Lung (tissue), 16 donors: Measurements from ENCODE around the gene ADGRA3. TPM values are rescaled to one million over a fixed set of nuclear protein-coding genes. Genes with fewer than 3 reads are reported as not detected.
A peak's percentile ranks its signal among the peaks of the same experiment; 100 is the strongest.

Experiments used
- ATAC-seq: fragments of 200-7000 bp; cut with Tn5 transposase; one replicate; pipeline ENCODE4 v1.9.1; 2020; ENCODE audit warnings: moderate number of reproducible peaks; ENCODE audit not compliant: insufficient read depth, low FRiP score
- DNase-seq, 3 donors: peaks; one replicate each; pipeline ENCODE4 v3.0.0-alpha.2; 2013 to 2017
- H3K27ac ChIP-seq, 2 donors: one replicate each; pipeline ENCODE4 v1.5.1; 2013; ENCODE audit warnings: mild to moderate bottlenecking in 2 of 2, moderate library complexity in 2 of 2, control low read depth in 1 of 2, inconsistent platforms in 1 of 2, low read depth in 1 of 2, low read length in 1 of 2
- H3K27me3 ChIP-seq, 3 donors: one replicate each; pipeline ENCODE4 v1.5.1; 2013; ENCODE audit warnings: low read length in 2 of 3; ENCODE audit not compliant: control insufficient read depth in 3 of 3, insufficient read depth in 3 of 3
- H3K36me3 ChIP-seq, 4 donors: one replicate each; pipeline ENCODE4 v1.5.1; 2013; ENCODE audit warnings: low read length in 4 of 4, mild to moderate bottlenecking in 1 of 4, moderate library complexity in 1 of 4; ENCODE audit not compliant: control insufficient read depth in 4 of 4, insufficient read depth in 4 of 4
- H3K4me1 ChIP-seq, 5 donors: one replicate each; pipeline ENCODE4 v1.5.1; 2013; ENCODE audit warnings: low read length in 5 of 5, mild to moderate bottlenecking in 2 of 5, moderate library complexity in 1 of 5; ENCODE audit not compliant: control insufficient read depth in 5 of 5, insufficient read depth in 5 of 5
- H3K4me3 ChIP-seq: one replicate; pipeline ENCODE4 v1.5.1; 2013; ENCODE audit warnings: mild to moderate bottlenecking, control low read depth, moderate library complexity
- H3K9ac ChIP-seq, 2 donors: one replicate each; pipeline ENCODE4 v1.5.1; 2013; ENCODE audit warnings: low read length in 2 of 2, control low read depth in 1 of 2; ENCODE audit not compliant: insufficient read depth in 1 of 2
- H3K9me3 ChIP-seq, 4 donors: one replicate each; pipeline ENCODE4 v1.5.1; 2013; ENCODE audit warnings: low read length in 3 of 4, mild to moderate bottlenecking in 1 of 4, moderate library complexity in 1 of 4; ENCODE audit not compliant: control insufficient read depth in 4 of 4, insufficient read depth in 3 of 4
- CTCF ChIP-seq: IDR thresholded peaks from 2 replicates; pipeline ENCODE4 v1.5.1; 2012; ENCODE audit warnings: mild to moderate bottlenecking; ENCODE audit errors: control extremely low read depth, extremely low read depth
- WGBS, 2 donors: extraction: QIAGEN DNeasy Blood & Tissue Kit; methylation state at CpG; one replicate each; pipeline ENCODE4 v1.1.7; 2013; 5-methylcytosine and 5-hydroxymethylcytosine counted together
- long read RNA-seq, 5 donors: transcript quantifications; one replicate each; lab custom pipeline, GENCODE V29; 2026
- polyA plus RNA-seq, 2 donors: library from polyadenylated mRNA; stranded (reverse); fragments of 200-250 nt; gene quantifications; one replicate each; pipeline ENCODE4 v1.2.1, GENCODE V29; 2013
- total RNA-seq, 2 donors: library from RNA; depleted of rRNA in 1 of 2; stranded (reverse); fragments of >200 nt in 1 of 2; gene quantifications; one replicate each; pipeline ENCODE4 v1.2.1, GENCODE V29; 2014 to 2021
- donor health status: control.
- donor health status: control.
- donor health status: Bipolar disorder and iron deficiency.
- donor health status: healthy.
- donor health status: DM: yes; HTN: yes; CAD: no.

The ADGRA3 gene
- total RNA-seq (10 to 100 TPM; 14.9 to 62.8 TPM), polyA plus RNA-seq (1 to 10 TPM; 6.6 to 8.9 TPM)
- long read RNA-seq, donor 1, full-length matches to known transcripts = 11 of 11 reads
- long read RNA-seq, donor 1, partial matches to known transcripts = 0 of 11 reads
- long read RNA-seq, donor 1, other reads (novel, unspliced or antisense) = 0 of 11 reads
- long read RNA-seq, donor 2, partial matches to known transcripts = 0 of 2 reads
- long read RNA-seq, donor 2, other reads (novel, unspliced or antisense) = 0 of 2 reads
- long read RNA-seq, donor 3, full-length matches to known transcripts = 3 of 3 reads
- long read RNA-seq, donor 3, partial matches to known transcripts = 0 of 3 reads
- long read RNA-seq, donor 3, other reads (novel, unspliced or antisense) = 0 of 3 reads
- long read RNA-seq, donor 4, full-length matches to known transcripts = 3 of 3 reads
- long read RNA-seq, donor 4, partial matches to known transcripts = 0 of 3 reads
- long read RNA-seq, donor 4, other reads (novel, unspliced or antisense) = 0 of 3 reads
- long read RNA-seq, donor 5, full-length matches to known transcripts = 6 of 12 reads
- long read RNA-seq, donor 5, partial matches to known transcripts = 6 of 12 reads
- long read RNA-seq, donor 5, other reads (novel, unspliced or antisense) = 0 of 12 reads

- Histone ChIP-seq H3K9me3 (no peaks in the 10 kb centered on the region), H3K27ac (peak within 1 kb of the TSS; percentile 81 to 86), H3K9ac (peak within 1 kb of the TSS; percentile 70 to 88), H3K4me3 (peak within 1 kb of the TSS; percentile 68), H3K4me1 (peaks cover 0 to 13% (median 0%) of the 10 kb centered on the region in 5 donors), H3K36me3 (no peaks in the 10 kb centered on the region), H3K27me3 (no peaks in the 10 kb centered on the region)
- ATAC-seq (peak; percentile 83), DNase-seq (peak; percentile 85 to 90 (median 88))
- WGBS, 2 donors = 2% methylated on average over 35 to 73 of the region's 74 CpGs
- TF ChIP-seq CTCF = no peak
Observed at GRCh38 chr4:22515888-22516541, at the start of gene ADGRA3. ADGRA3 (minus strand) TSS chr4:22516066; CDS start chr4:22515784, 282 bp downstream.

GRCh38 chr4:22556495-22556894 lies 40.6 kb upstream of the ADGRA3 start:
- Histone ChIP-seq H3K4me3 (no peak overlapping the region), H3K36me3 (no peaks in the 10 kb centered on the region), H3K27me3 (no peaks in the 10 kb centered on the region), H3K9me3 (peaks cover 0 to 3% (median 0%) of the 10 kb centered on the region in 4 donors), H3K4me1 (no peaks in the 10 kb centered on the region), H3K9ac (no peak overlapping the region), H3K27ac (no peak overlapping the region)
- DNase-seq = no peak
- no peak for TF ChIP-seq CTCF
- ATAC-seq = no peak

- 74 to 79% methylated on average over 2 of the region's 2 CpGs for WGBS, 2 donors
- no peak for TF ChIP-seq CTCF
- no peaks in the 10 kb centered on the region for H3K4me1 ChIP-seq
- H3K36me3 ChIP-seq = no peaks in the 10 kb centered on the region
- H3K4me3 ChIP-seq = no peak overlapping the region
- ATAC-seq (no peak), DNase-seq (no peak)
- no peak overlapping the region for H3K27ac ChIP-seq
- no peak overlapping the region for H3K9ac ChIP-seq
- no peaks in the 10 kb centered on the region for H3K27me3 ChIP-seq
- H3K9me3 ChIP-seq = peaks cover 0 to 3% (median 0%) of the 10 kb centered on the region in 4 donors
Observed at GRCh38 chr4:22554670-22555069, 38.8 kb upstream of the ADGRA3 start.
